ENCODE data around the gene PHC3.

PHC3 gene

DNA sequence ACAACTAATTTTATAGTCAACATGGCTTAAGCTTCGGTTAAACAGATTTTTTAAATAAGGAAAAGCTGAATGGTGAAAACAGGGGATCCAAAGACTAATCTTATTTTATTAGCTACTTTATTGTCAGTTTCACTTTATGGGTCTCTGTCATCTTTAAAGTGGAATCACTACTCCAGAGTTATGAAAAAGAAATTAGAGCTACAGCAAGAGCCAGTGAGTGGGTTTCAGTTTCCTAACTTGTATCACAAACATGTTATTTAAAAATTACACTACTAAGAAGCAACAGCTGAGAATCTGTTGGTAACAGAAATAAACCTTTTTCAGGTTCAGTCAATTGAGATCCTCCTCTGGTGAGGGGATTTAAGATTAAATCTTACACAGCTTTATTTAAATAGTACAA lies 10.0 kb downstream of the PHC3 start:
- WGBS, 2 donors (ENCODE audit: extremely low coverage in 2 of 2, insufficient read length in 2 of 2, insufficient replicate concordance in 1 of 2): no CpG with 5 or more reads among the region's 1 CpG
- Histone ChIP-seq H3K4me2 (ENCODE audit: insufficient read depth, low read length, poor library complexity, severe bottlenecking) (no peak overlapping the region), H3K36me3 (replicated peaks in 1 of 2; ENCODE audit: control insufficient read depth in 2 of 2, insufficient read depth in 2 of 2, low read length in 2 of 2) (peaks cover 13 to 98% of the 10 kb centered on the region in 2 donors)

GRCh38 chr3:170164717-170165116 lies 16.8 kb downstream of the PHC3 start:
- Histone ChIP-seq H3K79me1 (ENCODE audit: low read depth, low read length) (no peaks in the 10 kb centered on the region), H3K9ac (ENCODE audit: low read depth, low read length, poor library complexity) (no peak overlapping the region), H2BK120ac (ENCODE audit: low read depth, low read length) (no peak overlapping the region), H4K8ac (ENCODE audit: low read depth, low read length) (no peak overlapping the region), H3K27ac (replicated peaks; ENCODE audit: low read length) (no peak overlapping the region), H3K36me3 (replicated peaks in 1 of 2; ENCODE audit: control insufficient read depth in 2 of 2, insufficient read depth in 2 of 2, low read length in 2 of 2) (peaks cover 13 to 97% of the 10 kb centered on the region in 2 donors), H2BK12ac (ENCODE audit: low read length) (no peak overlapping the region), H3K9me3 (replicated peaks in 1 of 2; ENCODE audit: control insufficient read depth in 2 of 2, insufficient read depth in 1 of 2, low read depth in 1 of 2, low read length in 2 of 2) (peaks cover 7 to 33% of the 10 kb centered on the region in 2 donors), H3K4me1 (ENCODE audit: control insufficient read depth in 2 of 2, insufficient read depth in 1 of 2, low read depth in 1 of 2, low read length in 2 of 2) (no peaks in the 10 kb centered on the region), H3K23ac (ENCODE audit: low read depth, low read length, poor library complexity) (no peak overlapping the region), H2AFZ (ENCODE audit: low read length) (no peak overlapping the region), H2AK5ac (ENCODE audit: low read depth, low read length) (no peak overlapping the region), H3K4me3 (ENCODE audit: low read length in 2 of 2) (no peak overlapping the region), H3K27me3 (ENCODE audit: control insufficient read depth in 3 of 3, insufficient read depth in 3 of 3, low read depth in 1 of 3, low read length in 3 of 3) (no peaks in the 10 kb centered on the region), H3K4ac (ENCODE audit: low read length) (no peak overlapping the region), H2BK15ac (ENCODE audit: low read length) (no peak overlapping the region), H3K18ac (ENCODE audit: low read length) (no peak overlapping the region), H3K14ac (ENCODE audit: low read length) (no peak overlapping the region), H3K4me2 (ENCODE audit: insufficient read depth, low read length, poor library complexity, severe bottlenecking) (no peak overlapping the region), H4K91ac (ENCODE audit: low read depth, low read length, poor library complexity) (no peak overlapping the region), H2BK5ac (ENCODE audit: low read length) (no peak overlapping the region)
- no CpG with 5 or more reads among the region's 2 CpGs for WGBS, 2 donors (ENCODE audit: extremely low coverage in 2 of 2, insufficient read length in 2 of 2, insufficient replicate concordance in 1 of 2)
- no peak for DNase-seq (ENCODE audit: low spot score)

More for the DNA sequence above, 10.0 kb downstream of the PHC3 start:
- Histone ChIP-seq H2BK120ac (ENCODE audit: low read depth, low read length) (no peak overlapping the region), H3K4me3 (ENCODE audit: low read length in 2 of 2) (no peak overlapping the region), H4K91ac (ENCODE audit: low read depth, low read length, poor library complexity) (no peak overlapping the region), H2AFZ (ENCODE audit: low read length) (no peak overlapping the region), H3K27ac (replicated peaks; ENCODE audit: low read length) (no peak overlapping the region), H3K14ac (ENCODE audit: low read length) (no peak overlapping the region), H2AK5ac (ENCODE audit: low read depth, low read length) (no peak overlapping the region), H2BK15ac (ENCODE audit: low read length) (no peak overlapping the region), H2BK12ac (ENCODE audit: low read length) (no peak overlapping the region), H3K4me1 (ENCODE audit: control insufficient read depth in 2 of 2, insufficient read depth in 1 of 2, low read depth in 1 of 2, low read length in 2 of 2) (no peaks in the 10 kb centered on the region), H3K27me3 (ENCODE audit: control insufficient read depth in 3 of 3, insufficient read depth in 3 of 3, low read depth in 1 of 3, low read length in 3 of 3) (no peaks in the 10 kb centered on the region), H3K18ac (ENCODE audit: low read length) (no peak overlapping the region), H3K9ac (ENCODE audit: low read depth, low read length, poor library complexity) (no peak overlapping the region), H3K79me1 (ENCODE audit: low read depth, low read length) (no peaks in the 10 kb centered on the region), H3K4ac (ENCODE audit: low read length) (no peak overlapping the region), H3K9me3 (replicated peaks in 1 of 2; ENCODE audit: control insufficient read depth in 2 of 2, insufficient read depth in 1 of 2, low read depth in 1 of 2, low read length in 2 of 2) (no peaks in the 10 kb centered on the region), H2BK5ac (ENCODE audit: low read length) (no peak overlapping the region), H4K8ac (ENCODE audit: low read depth, low read length) (no peak overlapping the region), H3K23ac (ENCODE audit: low read depth, low read length, poor library complexity) (no peak overlapping the region)
- DNase-seq (ENCODE audit: low spot score): no peak

DNA sequence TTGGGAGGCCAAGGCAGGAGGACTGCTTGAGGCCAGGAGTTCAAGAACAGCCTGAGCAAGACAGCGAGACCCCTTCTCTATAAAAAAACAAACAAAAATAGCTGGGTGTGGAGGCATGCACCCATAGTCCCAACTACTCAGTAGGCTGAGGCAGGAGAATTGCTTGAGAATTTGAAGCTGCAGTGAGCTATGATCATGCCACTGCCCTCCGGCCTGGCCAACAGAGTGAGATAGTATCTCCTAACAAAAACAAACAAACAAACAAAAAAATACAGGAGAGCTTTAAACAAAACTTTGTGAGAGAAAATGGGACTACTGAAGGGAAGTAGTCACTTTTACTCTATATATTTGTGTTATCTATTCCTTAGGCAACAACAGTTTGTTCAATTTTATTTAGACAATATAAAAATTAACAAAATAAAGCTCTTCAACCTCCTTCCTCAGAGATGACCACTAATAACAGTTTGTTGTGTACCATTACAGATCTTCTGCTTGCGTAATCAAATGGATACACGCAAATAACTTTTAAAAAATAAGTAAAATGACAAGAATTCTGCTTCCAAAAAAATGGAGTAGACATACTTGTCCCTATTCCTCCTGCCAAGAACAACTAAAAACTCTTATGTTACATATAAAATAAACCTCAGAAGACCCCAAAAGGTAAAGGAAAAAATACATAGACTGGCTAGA lies 17.4 kb downstream of the PHC3 start:
- no peak overlapping the region for H2BK120ac ChIP-seq (ENCODE audit: low read depth, low read length)
- H3K18ac ChIP-seq (ENCODE audit: low read length): no peak overlapping the region
- no peak for DNase-seq (ENCODE audit: low spot score)
- no peak overlapping the region for H3K4me3 ChIP-seq (ENCODE audit: low read length in 2 of 2)
- no peak overlapping the region for H2AFZ ChIP-seq (ENCODE audit: low read length)
- no peaks in the 10 kb centered on the region for H3K27me3 ChIP-seq (ENCODE audit: control insufficient read depth in 3 of 3, insufficient read depth in 3 of 3, low read depth in 1 of 3, low read length in 3 of 3)
- no peak overlapping the region for H3K4ac ChIP-seq (ENCODE audit: low read length)
- H3K4me1 ChIP-seq (ENCODE audit: control insufficient read depth in 2 of 2, insufficient read depth in 1 of 2, low read depth in 1 of 2, low read length in 2 of 2): no peaks in the 10 kb centered on the region
- H3K4me2 ChIP-seq (ENCODE audit: insufficient read depth, low read length, poor library complexity, severe bottlenecking): no peak overlapping the region
- H3K14ac ChIP-seq (ENCODE audit: low read length): no peak overlapping the region
- WGBS, 2 donors (ENCODE audit: extremely low coverage in 2 of 2, insufficient read length in 2 of 2, insufficient replicate concordance in 1 of 2): no CpG with 5 or more reads among the region's 4 CpGs
- H2BK15ac ChIP-seq (ENCODE audit: low read length): no peak overlapping the region
- no peak overlapping the region for H3K27ac ChIP-seq (replicated peaks; ENCODE audit: low read length)
- H2AK5ac ChIP-seq (ENCODE audit: low read depth, low read length): no peak overlapping the region
- H4K8ac ChIP-seq (ENCODE audit: low read depth, low read length): no peak overlapping the region
- H2BK12ac ChIP-seq (ENCODE audit: low read length): no peak overlapping the region
- H2BK5ac ChIP-seq (ENCODE audit: low read length): no peak overlapping the region
- no peak overlapping the region for H4K91ac ChIP-seq (ENCODE audit: low read depth, low read length, poor library complexity)
- H3K23ac ChIP-seq (ENCODE audit: low read depth, low read length, poor library complexity): no peak overlapping the region
- peaks cover 13 to 96% of the 10 kb centered on the region in 2 donors for H3K36me3 ChIP-seq (replicated peaks in 1 of 2; ENCODE audit: control insufficient read depth in 2 of 2, insufficient read depth in 2 of 2, low read length in 2 of 2)
- no peak overlapping the region for H3K9ac ChIP-seq (ENCODE audit: low read depth, low read length, poor library complexity)
- peaks cover 7 to 37% of the 10 kb centered on the region in 2 donors for H3K9me3 ChIP-seq (replicated peaks in 1 of 2; ENCODE audit: control insufficient read depth in 2 of 2, insufficient read depth in 1 of 2, low read depth in 1 of 2, low read length in 2 of 2)
- no peaks in the 10 kb centered on the region for H3K79me1 ChIP-seq (ENCODE audit: low read depth, low read length)

- Histone ChIP-seq H4K8ac (ENCODE audit: low read depth, low read length) (no peak overlapping the region), H3K27ac (replicated peaks; ENCODE audit: low read length) (no peak overlapping the region), H3K4me2 (ENCODE audit: insufficient read depth, low read length, poor library complexity, severe bottlenecking) (no peak overlapping the region), H2BK12ac (ENCODE audit: low read length) (no peak overlapping the region), H3K9ac (ENCODE audit: low read depth, low read length, poor library complexity) (no peak overlapping the region), H3K4ac (ENCODE audit: low read length) (no peak overlapping the region), H2BK120ac (ENCODE audit: low read depth, low read length) (no peak overlapping the region), H3K23ac (ENCODE audit: low read depth, low read length, poor library complexity) (no peak overlapping the region), H3K4me3 (ENCODE audit: low read length in 2 of 2) (no peak overlapping the region), H2BK15ac (ENCODE audit: low read length) (no peak overlapping the region), H3K27me3 (ENCODE audit: control insufficient read depth in 3 of 3, insufficient read depth in 3 of 3, low read depth in 1 of 3, low read length in 3 of 3) (no peaks in the 10 kb centered on the region), H4K91ac (ENCODE audit: low read depth, low read length, poor library complexity) (no peak overlapping the region), H3K36me3 (replicated peaks in 1 of 2; ENCODE audit: control insufficient read depth in 2 of 2, insufficient read depth in 2 of 2, low read length in 2 of 2) (peaks cover 10 to 86% of the 10 kb centered on the region in 2 donors), H3K14ac (ENCODE audit: low read length) (no peak overlapping the region), H3K9me3 (replicated peaks in 1 of 2; ENCODE audit: control insufficient read depth in 2 of 2, insufficient read depth in 1 of 2, low read depth in 1 of 2, low read length in 2 of 2) (peaks cover 7 to 37% of the 10 kb centered on the region in 2 donors), H3K4me1 (ENCODE audit: control insufficient read depth in 2 of 2, insufficient read depth in 1 of 2, low read depth in 1 of 2, low read length in 2 of 2) (no peaks in the 10 kb centered on the region), H2BK5ac (ENCODE audit: low read length) (no peak overlapping the region), H2AK5ac (ENCODE audit: low read depth, low read length) (no peak overlapping the region), H3K18ac (ENCODE audit: low read length) (no peak overlapping the region), H2AFZ (ENCODE audit: low read length) (no peak overlapping the region), H3K79me1 (ENCODE audit: low read depth, low read length) (no peaks in the 10 kb centered on the region)
- DNase-seq (ENCODE audit: low spot score): no peak
Measured at GRCh38 chr3:170162630-170163029, 18.9 kb downstream of the PHC3 start.
